LNCaP clone FGC (cell line): ENCODE data around the gene KIRREL2.

ENCODE experiments used
- DNase-seq: peaks from one replicate; pipeline ENCODE4 v3.0.0-alpha.2; 2011; ENCODE audit warnings: low read depth
- H3K4me3 ChIP-seq: 2 replicates; pipeline ENCODE4 v1.5.1; 2011; ENCODE audit warnings: mild to moderate bottlenecking, low read depth, low read length, control low read depth
- TF ChIP-seq, protein P1 (sequence below): IDR thresholded peaks from 2 replicates; pipeline ENCODE4 v1.5.1; 2012; ENCODE audit warnings: mild to moderate bottlenecking; ENCODE audit not compliant: control insufficient read depth, insufficient read depth; ENCODE audit errors: extremely low read depth

The KIRREL2 gene

DNA sequence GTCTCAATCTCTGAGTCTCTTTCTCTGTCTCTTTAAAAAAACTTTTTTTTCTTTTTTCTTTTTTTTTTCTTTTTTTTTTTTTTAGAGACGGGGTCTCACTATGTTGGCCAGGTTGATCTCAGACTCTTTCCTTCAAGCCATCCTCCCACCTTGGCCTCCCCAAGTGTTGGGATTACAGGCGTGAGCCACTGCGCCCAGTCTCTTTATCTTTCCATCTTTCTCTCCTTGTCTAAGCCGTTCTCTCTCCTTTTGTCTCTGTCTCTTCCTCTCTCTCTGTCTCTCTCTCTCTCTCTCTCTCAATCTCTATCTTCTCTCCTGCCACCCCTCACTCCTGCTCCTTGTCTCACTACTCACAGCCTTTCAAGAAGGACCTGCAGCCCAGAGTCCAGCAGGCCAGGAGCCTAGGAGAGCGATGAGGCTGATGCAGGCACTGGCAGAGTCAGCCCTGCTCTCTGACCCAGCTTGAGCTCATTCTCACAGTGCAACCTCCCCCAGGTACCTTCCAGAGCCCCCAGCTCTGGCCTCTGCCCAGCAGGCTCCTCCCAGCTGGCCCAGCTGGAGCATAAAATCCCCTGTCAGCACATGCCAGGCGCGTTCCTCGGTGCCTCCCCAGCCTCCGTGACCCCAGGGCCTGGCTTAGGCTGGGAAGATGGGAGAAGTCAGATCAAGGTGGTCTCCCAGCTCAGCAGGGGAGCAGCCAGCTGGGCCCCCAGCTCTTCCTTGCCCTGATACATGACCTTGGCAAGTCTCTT lies 4.5 kb upstream of the KIRREL2 start, which contains the start of gene NPHS1:
TSS of gene NPHS1 (minus strand) at position 476 of the 752 bp plus-strand sequence. CDS start 667 bp downstream, outside the sequence.
- TF ChIP-seq, protein P1, sequence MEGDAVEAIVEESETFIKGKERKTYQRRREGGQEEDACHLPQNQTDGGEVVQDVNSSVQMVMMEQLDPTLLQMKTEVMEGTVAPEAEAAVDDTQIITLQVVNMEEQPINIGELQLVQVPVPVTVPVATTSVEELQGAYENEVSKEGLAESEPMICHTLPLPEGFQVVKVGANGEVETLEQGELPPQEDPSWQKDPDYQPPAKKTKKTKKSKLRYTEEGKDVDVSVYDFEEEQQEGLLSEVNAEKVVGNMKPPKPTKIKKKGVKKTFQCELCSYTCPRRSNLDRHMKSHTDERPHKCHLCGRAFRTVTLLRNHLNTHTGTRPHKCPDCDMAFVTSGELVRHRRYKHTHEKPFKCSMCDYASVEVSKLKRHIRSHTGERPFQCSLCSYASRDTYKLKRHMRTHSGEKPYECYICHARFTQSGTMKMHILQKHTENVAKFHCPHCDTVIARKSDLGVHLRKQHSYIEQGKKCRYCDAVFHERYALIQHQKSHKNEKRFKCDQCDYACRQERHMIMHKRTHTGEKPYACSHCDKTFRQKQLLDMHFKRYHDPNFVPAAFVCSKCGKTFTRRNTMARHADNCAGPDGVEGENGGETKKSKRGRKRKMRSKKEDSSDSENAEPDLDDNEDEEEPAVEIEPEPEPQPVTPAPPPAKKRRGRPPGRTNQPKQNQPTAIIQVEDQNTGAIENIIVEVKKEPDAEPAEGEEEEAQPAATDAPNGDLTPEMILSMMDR: no peak
- no peak for DNase-seq
- no peak within 1 kb of the TSS for H3K4me3 ChIP-seq

DNA sequence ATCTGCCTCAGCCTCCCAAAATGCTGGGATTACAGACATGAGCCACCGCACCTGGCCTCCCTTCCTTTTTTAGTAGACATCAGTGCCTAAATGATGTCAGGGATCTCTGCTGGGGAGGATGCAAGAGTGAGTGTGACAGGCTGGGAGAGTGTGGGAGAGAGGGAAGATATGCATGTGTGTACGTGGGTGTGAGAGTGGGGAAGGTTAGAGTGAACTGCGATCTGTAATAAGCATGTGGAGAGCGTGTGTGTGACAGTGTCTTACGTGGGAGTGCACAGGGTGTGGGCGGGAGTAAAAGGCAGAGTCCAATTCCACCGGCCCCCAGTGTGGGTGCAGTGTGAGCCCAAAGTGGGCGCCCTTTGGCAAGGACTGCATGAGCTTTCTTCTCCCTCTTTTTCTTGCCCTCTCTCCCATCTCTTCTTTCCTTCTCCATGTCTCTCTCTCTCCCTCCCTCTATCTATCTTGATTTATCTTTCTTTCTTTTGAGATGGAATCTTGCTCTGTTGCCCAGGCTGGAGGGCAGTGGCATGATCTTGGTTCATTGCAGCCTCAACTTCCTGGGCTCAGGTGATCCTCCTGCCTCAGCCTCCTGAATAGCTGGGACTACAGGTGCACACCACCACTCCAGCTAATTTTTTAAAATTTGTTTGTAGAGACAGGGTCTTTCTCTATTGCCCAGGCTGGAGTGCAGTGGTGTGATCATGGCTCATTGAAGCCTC lies 3.5 kb upstream of the KIRREL2 start:
- TF ChIP-seq, protein P1: no peak
- no peak for DNase-seq

DNA sequence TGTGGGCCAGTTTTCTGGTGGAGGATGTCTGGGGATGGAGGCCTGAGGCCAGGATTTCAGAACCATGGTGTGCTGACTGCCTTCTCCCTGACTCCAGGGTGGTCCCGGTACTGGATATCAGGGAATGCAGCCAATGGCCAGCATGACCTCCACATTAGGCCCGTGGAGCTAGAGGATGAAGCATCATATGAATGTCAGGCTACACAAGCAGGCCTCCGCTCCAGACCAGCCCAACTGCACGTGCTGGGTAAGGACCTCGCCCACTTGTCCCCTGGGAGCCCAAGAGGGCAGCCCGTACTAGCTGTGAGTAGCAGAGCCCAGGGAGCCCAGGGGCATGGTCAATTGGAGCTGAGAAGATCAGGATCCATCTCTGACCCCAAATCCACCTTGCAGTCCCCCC lies 1.6 kb downstream of the KIRREL2 start:
- no peak for DNase-seq
- no peak overlapping the region for H3K4me3 ChIP-seq
- TF ChIP-seq, protein P1: no peak

More for the DNA sequence above, 3.5 kb upstream of the KIRREL2 start:
- no peak overlapping the region for H3K4me3 ChIP-seq

DNA sequence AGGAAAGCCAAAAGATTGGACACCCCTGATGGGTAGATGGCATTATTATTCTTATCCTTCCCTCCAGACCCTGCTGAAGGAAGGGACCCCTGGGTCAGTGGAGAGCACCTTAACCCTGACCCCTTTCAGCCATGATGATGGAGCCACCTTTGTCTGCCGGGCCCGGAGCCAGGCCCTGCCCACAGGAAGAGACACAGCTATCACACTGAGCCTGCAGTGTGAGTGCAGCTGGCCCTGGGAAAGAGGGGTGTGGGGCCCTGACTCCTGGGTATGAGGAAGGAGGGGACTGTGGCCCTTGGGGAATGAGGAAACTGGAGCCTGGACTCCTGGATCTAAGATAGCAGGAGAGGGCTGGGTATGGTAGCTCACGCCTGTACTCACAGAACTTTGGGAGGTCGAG lies 2.7 kb downstream of the KIRREL2 start:
- no peak for DNase-seq
- TF ChIP-seq, protein P1: no peak
- no peak overlapping the region for H3K4me3 ChIP-seq

DNA sequence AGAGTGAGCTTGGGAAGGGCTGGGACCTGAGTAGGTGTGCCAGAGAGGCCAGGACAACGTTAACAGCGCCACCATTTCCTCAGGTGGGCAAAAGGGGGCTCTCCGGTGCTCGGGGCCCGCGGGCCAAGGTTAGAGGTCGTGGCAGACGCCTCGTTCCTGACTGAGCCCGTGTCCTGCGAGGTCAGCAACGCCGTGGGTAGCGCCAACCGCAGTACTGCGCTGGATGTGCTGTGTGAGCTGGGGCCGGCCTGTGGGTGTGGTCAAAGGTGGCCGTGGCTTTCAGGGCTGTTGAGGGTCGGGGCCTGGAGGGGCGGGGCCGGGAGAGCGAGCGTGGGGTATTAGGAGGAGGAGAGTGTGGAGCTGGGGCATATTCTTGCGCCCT lies 3.7 kb downstream of the KIRREL2 start:
- DNase-seq: no peak
- TF ChIP-seq, protein P1: no peak
- no peak overlapping the region for H3K4me3 ChIP-seq

DNA sequence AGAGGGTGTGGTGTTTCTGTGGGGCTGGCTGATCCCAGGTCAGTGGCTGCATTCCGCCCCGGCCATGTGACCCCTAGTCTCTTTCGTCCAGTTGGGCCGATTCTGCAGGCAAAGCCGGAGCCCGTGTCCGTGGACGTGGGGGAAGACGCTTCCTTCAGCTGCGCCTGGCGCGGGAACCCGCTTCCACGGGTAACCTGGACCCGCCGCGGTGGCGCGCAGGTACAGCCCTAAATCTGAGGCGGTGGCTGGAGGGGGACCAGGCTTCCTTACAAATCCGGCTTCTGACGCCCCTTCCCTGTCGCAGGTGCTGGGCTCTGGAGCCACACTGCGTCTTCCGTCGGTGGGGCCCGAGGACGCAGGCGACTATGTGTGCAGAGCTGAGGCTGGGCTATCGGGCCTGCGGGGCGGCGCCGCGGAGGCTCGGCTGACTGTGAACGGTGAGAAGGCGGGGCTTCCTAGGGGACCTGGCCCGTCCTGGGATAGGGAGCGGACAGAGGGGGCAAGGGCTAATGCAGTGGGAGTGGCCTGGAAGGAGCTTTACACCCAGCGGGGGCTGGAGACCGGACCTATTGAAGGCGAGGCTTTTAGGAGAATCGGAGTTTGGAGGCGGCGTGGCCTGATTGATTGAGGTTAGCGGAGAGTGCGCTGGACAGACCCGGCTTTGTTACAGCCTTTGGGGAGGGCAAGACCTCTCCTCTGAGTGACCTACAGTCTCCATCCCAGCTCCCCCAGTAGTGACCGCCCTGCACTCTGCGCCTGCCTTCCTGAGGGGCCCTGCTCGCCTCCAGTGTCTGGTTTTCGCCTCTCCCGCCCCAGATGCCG lies 4.3 kb downstream of the KIRREL2 start:
- DNase-seq: no peak
- TF ChIP-seq, protein P1: no peak
- no peak overlapping the region for H3K4me3 ChIP-seq
